Progenitor cell of endocrine pancreas (in vitro differentiated cells): ENCODE data around the gene RXRG. TPM values are rescaled to one million over a fixed set of nuclear protein-coding genes. Genes with fewer than 3 reads are reported as not detected.

Experiments
- DNase-seq: peaks from one replicate; pipeline ENCODE4 v3.0.0; 2021; ENCODE audit warnings: low spot score; ENCODE audit not compliant: unreplicated experiment
- H3K27ac Mint-ChIP-seq: 2 replicates; pipeline ENCODE4 v1.8.0; 2021; ENCODE audit warnings: mild to moderate bottlenecking, moderate library complexity, mixed read lengths
- H3K27me3 Mint-ChIP-seq: 2 replicates; pipeline ENCODE4 v1.8.0; 2021; ENCODE audit warnings: mixed read lengths
- H3K36me3 Mint-ChIP-seq: 2 replicates; pipeline ENCODE4 v1.8.0; 2022; ENCODE audit warnings: mixed read lengths; ENCODE audit not compliant: insufficient read depth
- H3K4me1 Mint-ChIP-seq: 2 replicates; pipeline ENCODE4 v1.8.0; 2021; ENCODE audit warnings: low read depth, mixed read lengths
- H3K4me3 Mint-ChIP-seq: 2 replicates; pipeline ENCODE4 v1.8.0; 2021; ENCODE audit warnings: low read depth, mild to moderate bottlenecking, moderate library complexity, mixed read lengths
- H3K9me3 Mint-ChIP-seq: 2 replicates; pipeline ENCODE4 v1.8.0; 2021; ENCODE audit warnings: low read depth, mixed read lengths
- CTCF ChIP-seq: fragments of 200-600 bp; sonication (generic); IDR thresholded peaks from one replicate; pipeline ENCODE4 v1.5.0; 2021; ENCODE audit warnings: antibody characterized with exemption, mild to moderate bottlenecking; ENCODE audit not compliant: unreplicated experiment
- total RNA-seq: library from RNA; stranded (reverse); gene quantifications from 2 replicates; pipeline ENCODE4 v1.2.1, GENCODE V29; 2021

The RXRG gene
- total RNA-seq, 1 donor from 2014 or later: 2.2 TPM

DNA sequence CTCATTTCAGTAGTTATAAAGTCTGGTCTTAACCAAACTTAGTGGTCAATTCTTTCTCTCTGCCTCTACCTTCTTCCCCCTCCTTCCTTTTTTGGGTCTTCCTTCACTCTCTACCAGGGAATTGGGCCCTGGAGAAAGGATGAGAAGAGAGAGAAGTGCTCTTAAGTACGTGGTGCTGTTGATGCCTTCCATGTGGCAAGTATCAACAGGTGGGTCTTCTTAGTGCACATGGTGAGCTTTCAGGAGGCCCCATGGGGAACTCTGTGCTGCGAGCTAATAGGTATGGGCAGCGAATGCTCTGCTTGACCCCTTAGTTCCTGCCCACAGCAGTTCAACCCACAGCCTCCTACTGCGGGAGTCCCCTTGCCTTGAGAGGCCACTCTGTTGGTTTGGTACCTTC is 49.0 kb downstream of the RXRG start:
- TF ChIP-seq CTCF: no peak
- H3K9me3 Mint-ChIP-seq: no peaks in the 10 kb centered on the region
- peaks cover 42% of the 10 kb centered on the region for H3K27me3 Mint-ChIP-seq
- no peaks in the 10 kb centered on the region for H3K36me3 Mint-ChIP-seq
- no peak for DNase-seq
- H3K27ac Mint-ChIP-seq: no peak overlapping the region
- H3K4me1 Mint-ChIP-seq: peaks cover 11% of the 10 kb centered on the region
- no peak overlapping the region for H3K4me3 Mint-ChIP-seq

DNA sequence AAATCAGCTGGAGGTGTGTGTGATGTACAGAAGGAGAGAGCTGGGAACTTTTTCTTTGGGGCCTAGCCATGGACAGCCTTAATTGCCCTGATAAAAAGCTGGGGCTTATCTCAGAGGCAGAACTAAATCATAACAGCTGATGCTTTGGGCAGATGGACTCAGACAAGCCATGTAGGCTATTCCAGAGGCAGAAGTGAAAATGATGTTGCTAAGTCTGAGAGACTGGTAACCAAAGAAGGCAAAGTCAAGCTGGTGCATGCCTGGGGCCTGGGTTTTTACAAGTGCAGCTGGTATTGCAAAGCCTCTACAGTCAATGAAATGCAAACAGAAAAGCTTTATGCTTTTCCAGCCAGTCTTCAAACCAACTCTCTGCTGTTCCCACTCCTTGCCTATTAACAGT is 49.4 kb downstream of the RXRG start:
- H3K27me3 Mint-ChIP-seq: peaks cover 40% of the 10 kb centered on the region
- H3K9me3 Mint-ChIP-seq: no peaks in the 10 kb centered on the region

DNA sequence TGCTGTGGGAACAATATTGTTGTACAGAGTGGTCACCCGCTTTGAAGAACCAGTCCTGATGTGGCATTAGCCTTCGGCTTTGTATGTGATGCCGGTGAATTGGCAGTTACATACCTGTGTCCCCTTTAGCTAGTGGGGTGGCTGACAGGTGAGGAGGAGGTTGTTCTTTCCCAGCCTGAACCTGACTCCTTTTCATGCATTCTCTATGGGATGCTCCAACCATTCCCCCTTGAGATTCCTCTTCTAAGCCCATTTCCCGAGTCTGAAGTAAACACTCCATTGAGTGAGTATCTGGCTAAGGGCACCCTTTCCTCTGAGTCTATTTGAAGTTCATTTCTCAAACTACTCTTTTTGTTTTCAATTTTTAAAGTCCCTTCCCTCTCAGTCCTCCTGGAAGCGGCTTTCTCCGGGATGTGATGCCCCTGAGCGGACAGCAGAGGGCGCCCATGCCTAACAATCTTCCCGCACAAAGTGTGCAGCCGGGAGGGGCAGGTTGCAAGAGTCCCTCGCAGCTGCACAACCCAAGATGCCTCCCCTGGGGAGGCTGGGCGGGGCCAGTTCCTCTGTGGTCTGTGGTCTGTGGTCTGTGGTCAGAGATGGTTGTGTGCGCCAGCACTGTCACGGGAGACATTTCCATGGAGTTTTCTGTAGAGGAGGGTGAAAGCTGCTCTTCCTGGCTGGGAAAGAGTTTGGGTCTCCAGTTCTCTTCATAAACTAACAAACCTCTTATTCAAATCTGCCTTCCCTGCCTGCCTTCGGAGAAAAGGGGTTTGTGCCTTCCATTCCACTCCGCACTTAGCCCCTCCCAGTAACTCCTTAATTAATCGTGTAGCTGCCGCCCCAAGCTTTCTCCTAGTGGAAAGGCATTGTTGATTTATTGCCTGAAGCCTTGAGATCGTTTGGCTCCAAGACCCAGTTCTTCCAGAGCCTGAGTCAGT is 52.0 kb downstream of the RXRG start:
- H3K36me3 Mint-ChIP-seq: no peaks in the 10 kb centered on the region
- peak overlapping the region; percentile 54 for H3K4me3 Mint-ChIP-seq
- peaks cover 7% of the 10 kb centered on the region for H3K4me1 Mint-ChIP-seq
- peaks cover 50% of the 10 kb centered on the region for H3K27me3 Mint-ChIP-seq
- no peak overlapping the region for H3K27ac Mint-ChIP-seq
- DNase-seq: peak; percentile 63
- peak; percentile 97 for TF ChIP-seq CTCF
- H3K9me3 Mint-ChIP-seq: no peaks in the 10 kb centered on the region

More for the DNA sequence above, 49.4 kb downstream of the RXRG start:
- DNase-seq: no peak
- Mint-ChIP-seq H3K27ac (no peak overlapping the region), H3K4me1 (peaks cover 11% of the 10 kb centered on the region), H3K4me3 (no peak overlapping the region), H3K36me3 (no peaks in the 10 kb centered on the region)
- no peak for TF ChIP-seq CTCF

DNA sequence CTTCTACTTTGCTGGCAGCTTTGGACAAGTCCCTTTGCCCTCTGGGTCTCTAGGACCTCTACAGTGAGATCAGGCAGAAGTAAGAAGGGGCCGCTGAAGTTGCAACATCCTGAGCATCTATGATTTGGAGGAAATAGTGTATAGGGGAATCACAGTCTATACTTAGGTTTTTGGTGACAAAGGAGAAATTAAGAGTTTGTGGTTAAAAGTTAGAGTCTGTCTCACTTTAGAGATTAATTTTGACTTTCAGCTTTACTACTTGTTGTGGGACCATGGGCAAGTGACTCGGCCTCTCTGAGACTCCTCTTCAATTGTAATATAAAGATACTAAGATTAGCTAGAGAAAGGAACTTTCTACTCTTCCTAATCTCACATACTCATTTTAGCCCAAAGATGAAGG is 55.3 kb downstream of the RXRG start:
- H3K9me3 Mint-ChIP-seq: no peaks in the 10 kb centered on the region
- H3K4me1 Mint-ChIP-seq: peaks cover 6% of the 10 kb centered on the region
- H3K27ac Mint-ChIP-seq: no peak overlapping the region
- no peak for TF ChIP-seq CTCF
- no peak overlapping the region for H3K4me3 Mint-ChIP-seq
- H3K36me3 Mint-ChIP-seq: no peaks in the 10 kb centered on the region
- H3K27me3 Mint-ChIP-seq: peaks cover 63% of the 10 kb centered on the region
- DNase-seq: no peak

DNA sequence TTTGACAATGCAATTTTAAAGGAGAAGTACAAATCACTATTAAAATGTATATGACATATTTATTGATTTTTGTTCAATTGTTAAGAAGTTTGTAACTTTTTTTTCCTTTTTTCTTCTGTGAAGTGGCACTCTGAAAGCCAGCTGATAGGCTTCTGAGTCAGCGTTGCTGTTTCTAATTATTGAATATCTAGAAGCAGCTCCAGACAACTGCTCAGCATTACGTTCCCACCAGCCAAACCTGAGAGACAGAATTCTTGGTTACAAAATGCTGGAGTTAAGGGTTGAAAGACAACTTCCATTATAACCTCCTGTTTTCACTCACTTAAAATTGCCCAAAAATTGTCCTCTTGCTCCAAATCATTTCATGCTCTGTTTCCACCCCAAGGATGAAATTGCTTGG is 57.0 kb downstream of the RXRG start:
- Mint-ChIP-seq H3K4me3 (no peak overlapping the region), H3K36me3 (no peaks in the 10 kb centered on the region), H3K27me3 (peaks cover 62% of the 10 kb centered on the region), H3K4me1 (peaks cover under 1% of the 10 kb centered on the region), H3K27ac (no peak overlapping the region), H3K9me3 (no peaks in the 10 kb centered on the region)
- no peak for TF ChIP-seq CTCF
- no peak for DNase-seq
